DND-41 (cell line): ENCODE measurements around the gene RNF220.

Source experiments
- ATAC-seq: fragments of 200-7000 bp; cut with Tn5 transposase; 3 replicates; pipeline ENCODE4 v1.9.1; 2021; ENCODE audit warnings: low read depth; ENCODE audit not compliant: insufficient read depth
- DNase-seq: peaks from one replicate; pipeline ENCODE4 v3.0.0-alpha.2; 2020
- H2AFZ ChIP-seq: 2 replicates; pipeline ENCODE4 v1.6.0; 2012; ENCODE audit warnings: low read depth, low read length
- H3K27ac ChIP-seq: 2 replicates; pipeline ENCODE4 v1.5.1; 2012; ENCODE audit warnings: low read length, inconsistent platforms
- H3K27me3 ChIP-seq: fragments of 200-600 bp; sonication (generic); 2 replicates; pipeline ENCODE4 v1.6.0; 2012; ENCODE audit warnings: low read length, mild to moderate bottlenecking, inconsistent platforms; ENCODE audit not compliant: insufficient read depth, poor library complexity
- H3K36me3 ChIP-seq: 2 replicates; pipeline ENCODE4 v1.5.1; 2012; ENCODE audit warnings: low read length, inconsistent platforms; ENCODE audit not compliant: insufficient read depth
- H3K4me1 ChIP-seq: 2 replicates; pipeline ENCODE4 v1.5.1; 2012; ENCODE audit warnings: mild to moderate bottlenecking, low read length; ENCODE audit not compliant: insufficient read depth
- H3K4me2 ChIP-seq: 2 replicates; pipeline ENCODE4 v1.6.0; 2012; ENCODE audit warnings: mild to moderate bottlenecking, moderate library complexity, low read length, inconsistent platforms; ENCODE audit not compliant: insufficient read depth
- H3K4me3 ChIP-seq, 2 experiments: fragments of 200-600 bp in 1 of 2; shearing (Covaris generic) in 1 of 2; 2 replicates each; pipeline ENCODE4 v1.5.1; 2012 to 2016; ENCODE audit warnings: inconsistent platforms in 2 of 2, low read length in 2 of 2, mild to moderate bottlenecking in 2 of 2, low read depth in 1 of 2, moderate library complexity in 1 of 2
- H3K79me2 ChIP-seq: 2 replicates; pipeline ENCODE4 v1.6.0; 2012; ENCODE audit warnings: low read length, inconsistent platforms; ENCODE audit not compliant: insufficient read depth
- H3K9ac ChIP-seq: 2 replicates; pipeline ENCODE4 v1.6.0; 2012; ENCODE audit warnings: low read depth, mild to moderate bottlenecking, inconsistent platforms, low read length, moderate library complexity
- H3K9me3 ChIP-seq: 2 replicates; pipeline ENCODE4 v1.5.1; 2012; ENCODE audit warnings: low read length, moderate library complexity, mild to moderate bottlenecking, inconsistent platforms; ENCODE audit not compliant: insufficient read depth, severe bottlenecking
- H4K20me1 ChIP-seq: 2 replicates; pipeline ENCODE4 v1.6.0; 2012; ENCODE audit warnings: low read length; ENCODE audit not compliant: insufficient read depth
- CTCF ChIP-seq: IDR thresholded peaks from 2 replicates; pipeline ENCODE4 v1.5.1; 2012; ENCODE audit warnings: borderline replicate concordance, low read length, moderate library complexity, mild to moderate bottlenecking; ENCODE audit not compliant: poor library complexity, severe bottlenecking; ENCODE audit errors: extremely low read depth
- EZH2 ChIP-seq: IDR thresholded peaks from 3 replicates; pipeline ENCODE4 v1.6.1; 2012; ENCODE audit warnings: borderline replicate concordance, low read depth, mild to moderate bottlenecking, moderate library complexity, low read length, inconsistent platforms; ENCODE audit not compliant: severe bottlenecking

Gene RNF220

GRCh38 chr1:44514673-44515072, 109.6 kb downstream of the RNF220 start:
- H3K4me3 ChIP-seq, result no peak overlapping the region
- H2AFZ ChIP-seq, result no peak overlapping the region
- H3K36me3 ChIP-seq, result no peaks in the 10 kb centered on the region
- peaks cover 34% of the 10 kb centered on the region for H3K27me3 ChIP-seq
- no peak overlapping the region for H3K9ac ChIP-seq
- no peak overlapping the region for H3K4me2 ChIP-seq
- no peak for TF ChIP-seq CTCF
- no peak for TF ChIP-seq EZH2
- H3K79me2 ChIP-seq, result no peaks in the 10 kb centered on the region
- H3K4me1 ChIP-seq, result no peaks in the 10 kb centered on the region
- no peaks in the 10 kb centered on the region for H4K20me1 ChIP-seq
- H3K27ac ChIP-seq, result no peak overlapping the region
- no peak for ATAC-seq
- H3K9me3 ChIP-seq, result no peaks in the 10 kb centered on the region
- DNase-seq, result no peak

GRCh38 chr1:44515416-44515815, 110.4 kb downstream of the RNF220 start:
- ATAC-seq (no peak), DNase-seq (no peak)
- H3K36me3 ChIP-seq, result no peaks in the 10 kb centered on the region
- H4K20me1 ChIP-seq, result no peaks in the 10 kb centered on the region
- H3K27me3 ChIP-seq, result peaks cover 31% of the 10 kb centered on the region
- no peaks in the 10 kb centered on the region for H3K79me2 ChIP-seq
- H2AFZ ChIP-seq, result no peak overlapping the region
- TF ChIP-seq CTCF (no peak), EZH2 (no peak)
- no peaks in the 10 kb centered on the region for H3K4me1 ChIP-seq
- no peak overlapping the region for H3K4me2 ChIP-seq
- no peak overlapping the region for H3K27ac ChIP-seq
- H3K4me3 ChIP-seq, result no peak overlapping the region
- no peaks in the 10 kb centered on the region for H3K9me3 ChIP-seq
- H3K9ac ChIP-seq, result no peak overlapping the region

GRCh38 chr1:44519035-44519676, 114.1 kb downstream of the RNF220 start:
- Histone ChIP-seq H3K79me2 (no peaks in the 10 kb centered on the region), H3K9ac (no peak overlapping the region), H3K4me1 (no peaks in the 10 kb centered on the region), H3K4me3 (no peak overlapping the region), H2AFZ (no peak overlapping the region), H3K27ac (no peak overlapping the region), H4K20me1 (no peaks in the 10 kb centered on the region), H3K27me3 (peaks cover 28% of the 10 kb centered on the region), H3K4me2 (no peak overlapping the region), H3K9me3 (no peaks in the 10 kb centered on the region), H3K36me3 (no peaks in the 10 kb centered on the region)
- ATAC-seq (no peak), DNase-seq (no peak)
- TF ChIP-seq EZH2 (no peak), CTCF (no peak)
